GM12864 (cell line): Measurements from ENCODE around the gene ADSL.

Experiments
- DNase-seq: peaks from one replicate; pipeline ENCODE4 v3.0.0-alpha.2; 2011; ENCODE audit warnings: low read depth
- H3K4me3 ChIP-seq: 2 replicates; pipeline ENCODE4 v1.5.1; 2011; ENCODE audit warnings: mild to moderate bottlenecking, low read depth, low read length, control low read depth
- CTCF ChIP-seq: IDR thresholded peaks from 2 replicates; pipeline ENCODE4 v1.5.1; 2011; ENCODE audit warnings: low read depth, mild to moderate bottlenecking, moderate library complexity, low read length, control low read depth, inconsistent platforms; ENCODE audit errors: missing control alignments

The ADSL gene

DNA sequence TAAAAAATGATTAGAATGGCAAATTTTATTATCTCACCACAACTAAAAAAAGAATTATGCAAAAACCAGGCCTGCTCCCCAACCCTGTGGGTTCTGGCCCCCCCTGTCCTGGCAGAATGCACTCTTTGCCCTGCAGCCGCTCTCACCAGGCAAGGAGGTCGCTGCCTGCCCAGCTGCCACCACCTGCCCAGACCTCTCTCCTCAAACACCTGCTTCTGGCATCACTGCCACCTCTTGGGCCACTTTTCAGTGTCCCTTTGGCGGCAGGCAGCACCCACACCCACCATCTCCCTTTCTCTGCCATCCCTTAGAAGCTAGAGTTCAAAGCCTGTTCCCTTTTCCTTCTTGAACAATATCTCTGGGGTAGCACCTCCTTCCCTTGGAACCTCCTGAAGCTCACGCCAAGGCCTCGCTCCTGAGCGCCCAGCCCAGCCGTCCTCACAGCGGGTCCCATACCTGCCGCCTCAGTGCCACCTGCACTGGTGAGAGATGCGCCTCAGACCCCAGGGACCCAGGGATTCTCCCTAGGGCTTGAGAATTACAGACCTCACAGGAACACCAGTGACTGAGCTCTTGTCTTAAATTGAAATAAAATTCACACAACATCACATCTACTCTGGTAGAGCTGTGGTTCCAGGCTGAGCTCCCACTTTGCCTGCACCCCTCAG is 68.7 kb downstream of the ADSL start:
- no peak for DNase-seq
- no peak for TF ChIP-seq CTCF
- H3K4me3 ChIP-seq, result no peak overlapping the region; the same call in 1 of the 2 replicates

DNA sequence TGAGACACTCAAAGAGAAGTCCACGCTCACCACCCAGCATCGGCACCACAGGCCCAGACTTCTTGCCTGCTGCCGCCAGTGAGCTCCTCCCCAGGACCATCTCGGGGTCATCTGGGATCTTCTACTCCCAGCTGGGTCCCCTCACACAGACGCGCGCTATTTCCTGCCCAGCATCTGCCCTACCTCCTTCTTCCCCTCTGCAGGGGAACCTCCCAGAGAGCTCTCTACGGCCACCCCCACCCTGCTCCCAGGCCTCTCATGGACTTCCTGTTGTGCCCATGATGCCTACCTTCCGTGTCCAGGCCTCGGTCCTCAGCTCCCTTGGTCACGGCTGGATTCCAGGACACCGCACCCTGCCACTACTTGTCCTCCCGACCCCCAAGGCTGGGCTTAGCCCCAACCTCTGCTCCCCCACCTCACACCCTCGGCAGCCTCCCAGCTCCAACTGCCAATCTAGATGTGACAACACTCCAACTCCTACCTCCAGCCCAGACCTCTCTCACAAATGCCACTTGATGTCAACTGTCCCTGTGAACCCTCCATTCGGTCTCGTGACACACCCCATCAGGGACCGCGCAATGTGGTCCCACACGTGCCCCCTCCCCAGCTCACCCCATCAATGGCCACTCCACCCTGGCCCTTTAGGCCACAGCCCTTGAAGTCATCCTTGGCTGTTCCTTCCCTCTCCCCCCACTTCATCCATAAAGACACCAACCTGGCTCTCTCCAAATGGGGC is 69.4 kb downstream of the ADSL start:
- no peak for TF ChIP-seq CTCF
- no peak for DNase-seq
- H3K4me3 ChIP-seq, result no peak overlapping the region

GRCh38 chr22:40416267-40416570 is 69.9 kb downstream of the ADSL start:
- no peak for TF ChIP-seq CTCF
- no peak for DNase-seq
- no peak overlapping the region for H3K4me3 ChIP-seq

GRCh38 chr22:40416636-40417035 is 70.3 kb downstream of the ADSL start:
- H3K4me3 ChIP-seq, result no peak overlapping the region
- no peak for DNase-seq
- no peak for TF ChIP-seq CTCF

DNA sequence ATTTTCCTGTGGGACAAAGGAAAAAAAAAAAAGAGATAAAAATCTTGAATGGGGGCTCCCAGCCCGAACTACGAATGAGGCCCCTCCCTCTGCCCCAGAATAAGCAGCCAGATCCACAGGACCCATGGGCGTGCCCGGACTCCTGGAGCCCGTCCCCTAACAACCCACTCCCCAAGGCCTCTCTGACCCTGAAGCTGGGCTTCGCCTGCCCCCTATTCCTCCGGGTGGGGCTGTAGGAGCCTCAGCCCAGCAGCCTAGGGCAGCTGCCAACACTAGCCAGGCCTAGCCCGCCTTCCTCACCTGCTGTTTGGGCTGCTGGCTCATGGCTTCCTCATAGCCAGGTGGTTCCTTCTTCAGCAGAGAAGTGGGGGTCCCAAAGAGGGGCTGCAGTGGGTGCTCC is 70.7 kb downstream of the ADSL start:
- no peak for TF ChIP-seq CTCF
- no peak for DNase-seq
- no peak overlapping the region for H3K4me3 ChIP-seq

GRCh38 chr22:40417881-40418280 is 71.6 kb downstream of the ADSL start:
- no peak for DNase-seq
- H3K4me3 ChIP-seq, result no peak overlapping the region
- TF ChIP-seq CTCF, result no peak
